ENCODE results near the gene PTGER3. TPM values are rescaled to one million over a fixed set of nuclear protein-coding genes. Genes with fewer than 3 reads are reported as not detected.

The PTGER3 gene
- total RNA-seq, 1 experiment from 2014 or later, result 0.09 TPM

DNA sequence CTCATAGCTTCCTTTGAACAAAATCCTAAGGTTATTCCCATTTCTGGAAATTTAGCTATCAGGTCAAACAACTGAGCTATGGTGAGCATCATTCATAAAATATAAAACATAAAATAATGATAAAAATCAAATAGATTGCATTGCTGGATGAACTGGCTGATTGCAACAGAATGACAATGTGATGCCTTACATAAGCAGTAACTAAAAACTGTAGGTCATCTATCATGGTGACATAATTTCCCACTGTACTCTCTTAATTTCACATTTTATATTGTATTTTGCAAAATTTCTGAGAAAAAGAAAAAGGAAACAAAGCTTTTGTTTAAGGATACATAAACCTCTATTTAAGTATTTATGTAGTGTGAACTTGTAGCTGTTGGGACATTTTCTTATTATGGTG lies 4.6 kb downstream of the PTGER3 start:
- Mint-ChIP-seq H3K27me3 (ENCODE audit: unreplicated experiment) (peaks cover 56% of the 10 kb centered on the region), H3K4me3 (ENCODE audit: low read depth, unreplicated experiment) (no peak overlapping the region), H3K36me3 (ENCODE audit: insufficient read depth, unreplicated experiment) (no peaks in the 10 kb centered on the region), H3K27ac (ENCODE audit: unreplicated experiment) (no peak overlapping the region), H3K9me3 (ENCODE audit: low read depth, unreplicated experiment) (no peaks in the 10 kb centered on the region), H3K4me1 (ENCODE audit: low read depth, unreplicated experiment) (no peaks in the 10 kb centered on the region)
- no TSS peak for BruUV-seq (replicated peaks)
- intact Hi-C loops (cut with micrococcal nuclease; ENCODE audit: unreplicated experiment), result no loop called here
- no peak for DNase-seq
- CTCF ChIA-PET, result no interaction called here
- TF ChIP-seq, protein P1, sequence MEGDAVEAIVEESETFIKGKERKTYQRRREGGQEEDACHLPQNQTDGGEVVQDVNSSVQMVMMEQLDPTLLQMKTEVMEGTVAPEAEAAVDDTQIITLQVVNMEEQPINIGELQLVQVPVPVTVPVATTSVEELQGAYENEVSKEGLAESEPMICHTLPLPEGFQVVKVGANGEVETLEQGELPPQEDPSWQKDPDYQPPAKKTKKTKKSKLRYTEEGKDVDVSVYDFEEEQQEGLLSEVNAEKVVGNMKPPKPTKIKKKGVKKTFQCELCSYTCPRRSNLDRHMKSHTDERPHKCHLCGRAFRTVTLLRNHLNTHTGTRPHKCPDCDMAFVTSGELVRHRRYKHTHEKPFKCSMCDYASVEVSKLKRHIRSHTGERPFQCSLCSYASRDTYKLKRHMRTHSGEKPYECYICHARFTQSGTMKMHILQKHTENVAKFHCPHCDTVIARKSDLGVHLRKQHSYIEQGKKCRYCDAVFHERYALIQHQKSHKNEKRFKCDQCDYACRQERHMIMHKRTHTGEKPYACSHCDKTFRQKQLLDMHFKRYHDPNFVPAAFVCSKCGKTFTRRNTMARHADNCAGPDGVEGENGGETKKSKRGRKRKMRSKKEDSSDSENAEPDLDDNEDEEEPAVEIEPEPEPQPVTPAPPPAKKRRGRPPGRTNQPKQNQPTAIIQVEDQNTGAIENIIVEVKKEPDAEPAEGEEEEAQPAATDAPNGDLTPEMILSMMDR (IDR thresholded peaks at IDR 0.05; ENCODE audit: unreplicated experiment), result no peak

DNA sequence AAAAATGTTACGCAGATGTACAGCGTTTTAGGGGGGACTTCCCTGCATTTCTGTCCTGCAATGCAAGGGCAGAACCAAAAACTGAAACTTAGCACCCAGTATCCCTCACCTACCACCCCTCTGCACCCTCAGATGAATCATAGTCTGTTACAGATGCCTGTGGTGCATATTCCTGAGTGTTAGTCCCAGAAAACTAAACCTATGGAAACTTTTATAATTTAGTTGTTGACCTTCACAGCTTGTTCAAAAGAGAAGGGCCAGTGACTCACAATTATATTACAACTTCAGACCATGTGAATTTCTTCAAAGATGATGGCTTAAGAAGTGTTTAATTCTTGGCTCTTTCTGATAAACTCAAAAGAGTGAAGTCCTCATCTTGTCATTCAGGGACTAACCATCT lies 5.8 kb downstream of the PTGER3 start:
- CTCF ChIA-PET, result no interaction called here
- H3K9me3 Mint-ChIP-seq (ENCODE audit: low read depth, unreplicated experiment), result no peaks in the 10 kb centered on the region
- no peaks in the 10 kb centered on the region for H3K4me1 Mint-ChIP-seq (ENCODE audit: low read depth, unreplicated experiment)
- BruUV-seq (replicated peaks), result no TSS peak
- intact Hi-C loops (cut with micrococcal nuclease; ENCODE audit: unreplicated experiment), result no loop called here
- H3K4me3 Mint-ChIP-seq (ENCODE audit: low read depth, unreplicated experiment), result no peak overlapping the region
- no peak overlapping the region for H3K27ac Mint-ChIP-seq (ENCODE audit: unreplicated experiment)
- no peaks in the 10 kb centered on the region for H3K36me3 Mint-ChIP-seq (ENCODE audit: insufficient read depth, unreplicated experiment)
- peaks cover 45% of the 10 kb centered on the region for H3K27me3 Mint-ChIP-seq (ENCODE audit: unreplicated experiment)
- TF ChIP-seq, protein P1 (IDR thresholded peaks at IDR 0.05; ENCODE audit: unreplicated experiment), result no peak
- no peak for DNase-seq

DNA sequence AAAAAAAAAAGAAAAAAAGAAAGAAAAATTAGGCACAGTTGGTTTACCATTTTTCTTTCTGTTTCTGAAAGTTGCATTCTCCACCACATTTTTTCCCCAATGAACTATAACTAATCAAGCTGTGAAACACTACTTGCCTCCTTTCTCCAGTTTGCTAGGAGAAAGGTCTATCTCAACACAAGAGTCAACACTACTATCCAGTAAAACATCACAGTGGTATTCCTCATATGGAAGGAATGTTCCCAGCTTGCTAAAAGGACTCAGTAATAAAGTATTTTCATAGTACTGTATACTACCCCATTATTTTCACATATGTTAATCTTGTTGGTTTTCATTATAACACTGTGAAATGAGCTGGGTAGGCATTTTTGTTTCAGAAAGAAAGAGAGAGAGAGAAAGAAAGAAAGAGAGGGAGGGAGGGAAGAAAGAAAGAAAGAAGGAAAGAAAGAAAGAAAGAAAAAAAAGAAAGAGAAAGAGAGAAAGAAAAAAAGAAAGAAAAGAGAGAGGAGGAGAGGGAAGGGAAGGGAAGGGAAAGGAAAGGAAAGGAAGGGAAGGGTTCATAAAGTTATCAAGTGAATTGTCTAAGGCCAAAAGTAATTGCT lies 7.9 kb downstream of the PTGER3 start:
- Mint-ChIP-seq H3K9me3 (ENCODE audit: low read depth, unreplicated experiment) (no peaks in the 10 kb centered on the region), H3K27ac (ENCODE audit: unreplicated experiment) (no peak overlapping the region), H3K36me3 (ENCODE audit: insufficient read depth, unreplicated experiment) (no peaks in the 10 kb centered on the region), H3K4me1 (ENCODE audit: low read depth, unreplicated experiment) (no peaks in the 10 kb centered on the region), H3K27me3 (ENCODE audit: unreplicated experiment) (peaks cover 38% of the 10 kb centered on the region), H3K4me3 (ENCODE audit: low read depth, unreplicated experiment) (no peak overlapping the region)
- intact Hi-C loops (cut with micrococcal nuclease; ENCODE audit: unreplicated experiment), result no loop called here
- no TSS peak for BruUV-seq (replicated peaks)
- CTCF ChIA-PET, result interaction anchor here (0.7 kb wide), 1 partner anchor 545 kb away, joined by 3 read pairs; no protein-coding TSS in a partner anchor
- TF ChIP-seq, protein P1 (IDR thresholded peaks at IDR 0.05; ENCODE audit: unreplicated experiment), result no peak
- DNase-seq, result no peak

DNA sequence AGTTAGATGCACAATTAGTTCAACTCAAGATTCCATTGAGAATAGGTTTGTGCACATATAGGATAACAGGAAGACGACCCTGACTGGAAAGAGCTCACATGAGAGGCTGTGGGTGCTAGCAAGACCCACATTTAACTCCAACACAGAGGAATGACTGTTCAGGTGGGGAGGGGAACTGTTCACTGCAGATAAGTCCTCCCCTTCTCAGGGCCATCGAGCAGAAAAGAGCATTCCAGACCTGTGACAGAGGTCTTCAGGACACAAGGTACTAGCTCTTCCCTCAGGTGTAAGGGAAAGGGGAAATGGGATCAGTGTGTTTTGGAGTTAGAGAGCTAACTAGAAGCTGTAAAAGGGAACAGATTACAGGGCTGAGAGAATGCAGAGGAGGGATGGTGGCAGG lies 8.7 kb downstream of the PTGER3 start:
- TF ChIP-seq, protein P1 (IDR thresholded peaks at IDR 0.05; ENCODE audit: unreplicated experiment), result no peak
- BruUV-seq (replicated peaks), result no TSS peak
- Mint-ChIP-seq H3K4me3 (ENCODE audit: low read depth, unreplicated experiment) (no peak overlapping the region), H3K27ac (ENCODE audit: unreplicated experiment) (no peak overlapping the region), H3K9me3 (ENCODE audit: low read depth, unreplicated experiment) (no peaks in the 10 kb centered on the region), H3K27me3 (ENCODE audit: unreplicated experiment) (peaks cover 38% of the 10 kb centered on the region), H3K36me3 (ENCODE audit: insufficient read depth, unreplicated experiment) (no peaks in the 10 kb centered on the region), H3K4me1 (ENCODE audit: low read depth, unreplicated experiment) (no peaks in the 10 kb centered on the region)
- no peak for DNase-seq
- intact Hi-C loops (cut with micrococcal nuclease; ENCODE audit: unreplicated experiment), result no loop called here
- CTCF ChIA-PET, result no interaction called here

Data from Calu3 (cell line).